ENCODE results near the gene LMAN2.

DNA sequence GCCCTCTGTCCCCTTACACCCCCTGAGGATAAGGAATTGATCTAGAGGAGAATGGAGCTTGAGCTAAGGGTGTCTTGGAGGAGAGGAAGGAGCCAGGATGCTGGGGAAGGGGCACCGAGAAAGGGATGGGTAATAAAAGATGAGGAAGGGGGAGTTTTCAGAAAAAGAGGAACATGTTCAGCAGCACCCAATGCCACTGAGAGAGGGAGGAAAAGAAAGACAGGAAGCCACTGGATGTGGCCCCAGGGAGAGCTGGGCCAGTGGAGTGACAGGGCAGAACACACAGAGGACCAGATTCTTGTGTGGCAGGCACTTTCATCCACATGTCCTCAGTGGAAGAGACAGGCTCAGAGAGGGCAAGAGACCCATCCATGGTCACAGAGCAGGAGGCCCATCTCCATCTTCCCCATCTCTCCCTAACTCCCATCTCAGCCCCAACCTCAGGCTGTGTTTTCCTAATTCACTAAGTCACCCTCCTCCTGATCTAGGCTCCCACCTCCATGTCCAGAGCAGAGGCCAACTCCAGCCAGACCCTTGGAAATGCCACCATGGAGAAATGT lies 41.8 kb upstream of the LMAN2 start:
- no peak for TF ChIP-seq POLR2A (IDR thresholded peaks at IDR 0.05; ENCODE audit: low read depth, low read length)
- no peak for TF ChIP-seq TAF1 (IDR thresholded peaks at IDR 0.05; ENCODE audit: low read depth, low read length)
- TF ChIP-seq POLR2AphosphoS5 (IDR thresholded peaks at IDR 0.05; ENCODE audit: low read depth, low read length), result no peak
- no peak for TF ChIP-seq SPI1 (IDR thresholded peaks at IDR 0.05; ENCODE audit: low read depth, low read length)
- TF ChIP-seq POU2F2 (IDR thresholded peaks at IDR 0.05; ENCODE audit: low read depth, low read length), result no peak
